ENCODE measurements around the gene SPEN.

- no peak for TF ChIP-seq CTCF (IDR thresholded peaks at IDR 0.05; ENCODE audit: poor library complexity, severe bottlenecking)
- no peak for TF ChIP-seq POLR2AphosphoS5 (IDR thresholded peaks at IDR 0.05)
- TF ChIP-seq EZH2 (IDR thresholded peaks at IDR 0.05; ENCODE audit: borderline replicate concordance, insufficient read depth, low read length, poor library complexity, severe bottlenecking): no peak
- no peak for TF ChIP-seq TAF1 (IDR thresholded peaks at IDR 0.05; ENCODE audit: low read depth)
- TF ChIP-seq RAD21 (conservative IDR thresholded peaks at IDR 0.05): no peak
- TF ChIP-seq EP300 (conservative IDR thresholded peaks at IDR 0.05; ENCODE audit: poor library complexity, severe bottlenecking): no peak
- no peak for TF ChIP-seq SMC3 (conservative IDR thresholded peaks at IDR 0.05; ENCODE audit: poor library complexity)
These were observed 106.8 kb downstream of the SPEN start for GRCh38 chr1:15954316-15954715.

Measured in neural cell (in vitro differentiated cells).